GM08714 (cell line): Measurements from ENCODE around the gene TMA7.

Experiments
- H3K4me3 ChIP-seq: fragments of 200-500 bp; sonication (Bioruptor generic); 2 replicates; pipeline ENCODE4 v1.5.1; 2014; ENCODE audit warnings: mild to moderate bottlenecking, low read length, inconsistent platforms
- ZNF274 ChIP-seq: IDR thresholded peaks from 2 replicates; pipeline ENCODE4 v1.6.1; 2012; ENCODE audit warnings: mild to moderate bottlenecking, low read depth, low read length

The TMA7 gene

DNA sequence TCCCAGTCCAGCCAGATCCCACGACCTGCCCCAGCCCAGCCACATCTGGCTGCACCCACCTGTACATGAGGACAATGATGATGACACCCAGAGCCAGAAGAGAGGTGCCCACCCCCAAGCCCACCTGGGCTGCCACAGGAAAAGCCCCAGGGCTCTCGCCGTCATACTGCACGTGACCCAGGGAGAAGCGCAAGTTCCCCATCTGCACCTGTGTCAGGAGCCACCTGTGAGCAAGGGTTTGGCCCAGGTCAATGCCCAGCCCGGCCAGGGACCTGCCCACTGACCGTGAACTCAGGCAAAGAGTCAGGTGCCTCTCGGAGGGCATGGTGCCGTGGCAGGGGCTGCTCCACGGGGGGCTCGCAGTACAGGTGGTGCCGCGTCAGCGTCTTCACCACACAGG is 26.4 kb upstream of the TMA7 start:
- no peak for TF ChIP-seq ZNF274
- no peak overlapping the region for H3K4me3 ChIP-seq

DNA sequence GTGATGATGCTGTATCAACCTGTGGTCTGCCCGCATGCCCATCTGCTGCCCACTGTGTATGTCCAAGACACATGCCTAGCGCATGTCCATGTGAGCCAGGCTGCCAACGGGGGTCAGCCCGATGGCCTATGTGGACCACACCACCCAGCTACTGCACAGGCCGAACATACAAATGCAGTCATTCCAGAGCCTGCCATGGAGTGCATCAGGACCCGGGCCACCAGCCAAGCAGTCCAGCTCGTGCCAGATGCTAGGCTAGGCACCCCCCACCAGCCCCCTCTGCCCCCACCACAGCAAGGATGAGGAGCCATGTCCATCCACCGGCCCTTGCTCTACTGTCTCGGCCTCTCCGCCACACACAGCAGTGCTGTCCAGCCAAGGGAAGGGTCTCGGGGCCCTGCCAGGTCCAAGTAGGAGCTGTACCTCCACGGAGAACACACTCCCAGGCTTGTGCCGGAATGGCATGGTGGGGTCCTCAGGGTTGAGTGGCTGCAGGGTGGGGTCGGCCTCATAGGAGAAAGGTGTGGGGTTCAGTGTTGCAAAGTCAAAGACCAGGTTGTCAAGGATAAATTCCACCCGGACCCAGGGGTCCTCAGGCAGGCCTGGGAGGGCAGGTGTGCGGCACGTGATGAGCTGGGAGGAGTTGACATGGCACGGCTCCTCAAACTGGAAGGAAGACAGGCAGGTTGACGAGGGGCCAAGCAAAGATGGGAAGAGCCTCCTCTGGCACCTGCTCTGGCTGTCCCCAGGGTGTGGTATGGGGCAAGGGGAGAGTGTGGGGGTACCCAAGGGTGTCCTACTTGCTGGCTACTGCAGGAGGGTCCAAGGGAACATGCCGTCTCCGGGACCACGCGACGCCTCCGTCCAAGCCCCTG is 25.4 kb upstream of the TMA7 start:
- H3K4me3 ChIP-seq, result no peak overlapping the region
- TF ChIP-seq ZNF274, result no peak

DNA sequence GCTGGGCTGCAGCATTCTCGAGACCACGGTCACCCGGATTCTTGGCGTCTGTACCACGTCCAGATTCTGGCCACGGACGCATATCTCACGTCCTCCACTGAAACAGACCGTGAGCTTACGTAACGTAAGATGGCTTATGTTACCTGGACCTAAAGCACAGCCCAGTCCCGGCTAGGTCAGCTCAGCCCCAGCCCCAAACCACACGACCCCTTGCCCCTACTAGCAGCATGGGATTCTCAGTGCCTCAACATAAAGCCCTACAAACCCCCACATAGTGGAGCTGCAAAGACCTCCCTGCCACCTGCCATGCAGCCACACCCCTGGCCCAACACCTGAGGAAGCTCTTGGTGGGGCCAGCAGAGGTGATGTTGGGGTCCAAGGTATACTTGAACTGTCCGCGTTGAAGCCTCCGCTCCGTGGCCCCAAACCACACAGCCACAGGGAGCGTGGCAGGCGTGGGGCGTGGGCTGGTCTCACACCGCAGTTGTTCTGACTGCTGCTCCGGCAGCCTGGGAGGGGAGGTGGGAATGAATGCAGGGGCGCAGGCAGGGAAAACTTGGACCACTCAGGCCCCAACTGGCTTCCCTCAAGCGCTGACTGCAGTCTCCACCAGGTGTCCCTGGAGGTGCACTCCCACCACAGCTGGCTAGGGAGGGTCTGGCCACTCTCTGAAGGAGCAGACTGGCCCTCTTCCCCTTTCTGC is 24.7 kb upstream of the TMA7 start:
- no peak for TF ChIP-seq ZNF274
- H3K4me3 ChIP-seq, result no peak overlapping the region

DNA sequence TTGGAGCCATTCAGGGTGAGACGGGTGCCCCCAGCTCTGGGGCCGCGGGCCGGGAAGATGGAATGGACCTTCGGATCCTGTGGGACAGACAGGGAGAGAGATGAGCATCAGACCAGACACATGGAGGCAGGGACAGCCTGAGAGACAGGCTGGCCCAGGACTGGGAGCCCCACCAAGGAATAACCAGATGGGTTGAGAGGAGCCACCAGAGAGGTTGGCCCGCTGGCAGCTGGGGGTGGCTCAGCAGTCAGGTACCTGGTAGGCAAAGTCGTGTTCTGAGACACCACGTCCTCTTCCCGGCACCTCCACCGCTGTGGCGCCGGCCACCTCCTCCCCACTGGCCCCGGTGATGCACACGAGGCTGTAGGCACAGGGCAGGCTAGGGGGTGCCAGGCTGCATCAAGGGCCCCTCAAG is 24.0 kb upstream of the TMA7 start:
- no peak for TF ChIP-seq ZNF274
- no peak overlapping the region for H3K4me3 ChIP-seq

DNA sequence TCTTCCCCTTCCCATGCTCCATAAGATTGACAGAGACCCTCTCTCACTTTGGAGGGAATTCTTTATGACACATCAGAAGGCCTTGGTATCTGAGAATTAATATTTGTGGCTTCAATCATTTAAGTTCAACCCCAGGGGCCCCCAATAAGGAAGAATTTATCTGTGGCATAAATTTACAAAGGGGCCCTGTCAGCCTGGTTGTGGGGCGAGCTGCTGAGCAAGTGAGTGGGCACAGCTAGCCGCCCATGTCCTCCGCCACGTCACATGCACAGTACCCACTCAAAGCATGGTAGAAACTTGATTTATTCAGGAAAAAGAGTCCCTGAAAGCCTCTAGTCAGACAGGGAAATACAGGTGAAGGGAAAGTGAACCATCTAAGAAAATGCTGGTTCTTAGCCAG is 23.5 kb upstream of the TMA7 start:
- no peak overlapping the region for H3K4me3 ChIP-seq
- no peak for TF ChIP-seq ZNF274

DNA sequence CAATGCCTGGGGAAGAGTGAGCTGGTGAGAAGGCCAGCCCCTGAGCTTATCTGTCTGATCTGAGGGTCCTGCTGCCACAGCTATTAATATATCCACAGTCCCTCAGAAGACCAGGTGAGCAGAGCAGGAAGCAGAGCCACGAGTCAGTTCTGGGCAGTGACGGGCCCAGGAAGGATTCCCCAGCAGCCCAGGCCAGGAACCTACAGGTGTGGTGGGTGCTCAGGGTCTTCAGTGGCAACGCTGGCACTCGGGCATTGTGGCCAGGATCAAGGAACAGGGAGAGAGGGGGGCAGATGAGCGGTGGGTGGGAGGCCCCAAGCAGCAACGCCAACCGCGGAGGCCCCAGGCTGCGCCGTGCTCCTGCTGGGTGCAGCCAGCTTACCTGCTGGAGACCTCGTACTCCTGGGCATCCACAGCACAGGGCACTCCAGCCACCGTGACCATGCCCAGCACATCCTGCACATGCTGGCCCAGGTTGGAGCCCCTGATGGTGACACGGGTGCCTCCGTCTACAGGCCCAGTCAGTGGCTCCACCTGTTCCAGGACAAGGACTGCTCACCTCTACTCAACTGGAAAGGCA is 22.4 kb upstream of the TMA7 start:
- H3K4me3 ChIP-seq, result no peak overlapping the region
- TF ChIP-seq ZNF274, result no peak

DNA sequence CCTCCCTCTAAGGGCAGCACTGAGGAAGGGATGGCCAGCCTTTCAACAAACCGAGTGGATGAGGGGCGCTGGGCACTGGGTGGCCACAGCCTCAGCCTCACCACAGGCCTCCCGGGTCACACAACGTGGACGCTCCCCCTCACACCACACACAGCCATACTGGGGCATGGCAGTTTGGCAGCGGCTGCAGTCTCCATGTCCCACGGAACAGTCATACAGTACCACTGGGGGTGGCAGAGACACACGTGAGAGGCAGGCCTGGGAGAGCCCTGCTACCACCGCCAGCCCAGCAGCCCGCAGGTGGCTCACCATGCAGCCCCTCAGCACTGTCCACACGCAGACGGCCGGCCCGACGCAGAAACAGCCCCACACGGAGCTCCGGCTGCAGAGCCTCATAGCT is 21.9 kb upstream of the TMA7 start:
- H3K4me3 ChIP-seq, result no peak overlapping the region
- no peak for TF ChIP-seq ZNF274

DNA sequence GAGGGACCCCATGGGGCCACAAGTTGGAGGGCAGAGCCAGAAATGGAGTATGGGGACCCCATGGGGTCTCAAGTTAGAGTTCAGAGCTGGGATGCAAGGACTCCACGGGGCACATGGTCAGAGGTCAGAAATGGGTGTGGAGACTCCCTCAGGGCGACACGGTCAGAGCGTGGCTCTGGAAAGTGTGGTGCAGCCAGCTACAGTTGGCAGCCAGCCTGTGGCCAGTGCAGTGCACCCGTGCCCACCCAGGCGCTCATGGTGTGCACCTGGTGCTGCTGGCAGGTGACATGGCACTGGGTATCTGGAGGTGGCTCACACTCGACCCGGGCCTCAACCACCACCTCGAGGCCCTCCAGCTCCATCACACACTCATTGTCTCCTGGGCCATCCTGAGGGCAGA is 21.4 kb upstream of the TMA7 start:
- no peak for TF ChIP-seq ZNF274
- H3K4me3 ChIP-seq, result no peak overlapping the region

DNA sequence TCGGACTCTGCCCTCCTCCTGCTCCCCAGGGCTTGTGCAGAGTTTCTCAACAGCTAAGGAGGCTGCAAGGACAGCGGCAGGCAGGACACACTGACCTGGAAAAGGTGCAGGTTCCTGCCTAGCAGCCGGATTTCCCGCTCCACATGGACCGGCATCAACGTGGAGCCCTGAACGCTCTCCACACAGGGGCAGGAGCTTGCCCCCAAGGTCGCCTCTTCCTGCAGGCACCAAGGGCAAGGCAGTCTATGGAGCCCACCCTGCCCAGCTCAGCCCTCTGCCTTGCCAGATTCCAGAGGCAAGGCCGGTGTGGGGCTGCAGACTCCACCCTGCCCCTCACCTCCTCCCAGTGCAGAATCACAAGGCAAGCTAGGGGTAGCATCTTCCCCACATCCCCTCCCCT is 20.9 kb upstream of the TMA7 start:
- TF ChIP-seq ZNF274, result no peak
- no peak overlapping the region for H3K4me3 ChIP-seq

DNA sequence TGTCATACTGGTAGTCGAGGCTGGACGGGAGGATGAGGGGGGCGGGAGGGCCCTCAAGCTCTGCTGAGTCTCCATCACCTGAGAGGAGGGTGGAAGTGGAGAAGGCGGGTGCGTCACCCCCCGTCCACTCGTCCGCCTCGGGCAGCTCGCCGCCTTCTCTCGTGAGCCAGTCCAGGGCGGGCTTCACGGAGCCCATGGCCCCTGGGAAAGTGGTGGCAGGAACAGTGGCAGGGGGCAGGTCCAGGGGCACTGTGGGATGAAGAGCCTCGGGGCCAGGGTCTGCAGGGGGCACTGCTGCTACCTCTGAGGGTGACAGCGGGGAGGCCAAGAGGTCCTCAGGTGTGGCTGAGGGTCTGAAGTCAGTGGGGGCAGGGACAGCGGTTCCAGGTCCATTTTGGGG is 20.5 kb upstream of the TMA7 start:
- no peak overlapping the region for H3K4me3 ChIP-seq
- TF ChIP-seq ZNF274, result no peak

DNA sequence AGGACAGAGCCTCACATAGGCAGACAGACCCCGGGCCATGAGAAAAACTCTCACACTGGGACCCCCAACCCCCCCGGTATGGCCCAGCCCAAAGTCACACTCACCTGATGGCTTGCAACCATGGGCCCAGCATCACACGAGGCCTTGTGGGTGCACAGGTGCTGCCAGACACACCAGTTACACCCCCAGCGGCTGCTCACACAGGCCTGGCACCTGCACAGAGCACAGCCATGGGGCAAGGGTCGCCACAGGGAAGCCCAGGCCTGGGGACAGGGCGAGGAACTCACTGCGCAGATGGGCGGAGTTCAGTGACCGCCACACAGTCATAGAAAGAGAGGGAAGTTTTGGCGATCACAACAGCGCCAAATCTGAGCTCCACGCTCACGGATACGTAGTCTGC is 19.5 kb upstream of the TMA7 start:
- TF ChIP-seq ZNF274, result no peak

DNA sequence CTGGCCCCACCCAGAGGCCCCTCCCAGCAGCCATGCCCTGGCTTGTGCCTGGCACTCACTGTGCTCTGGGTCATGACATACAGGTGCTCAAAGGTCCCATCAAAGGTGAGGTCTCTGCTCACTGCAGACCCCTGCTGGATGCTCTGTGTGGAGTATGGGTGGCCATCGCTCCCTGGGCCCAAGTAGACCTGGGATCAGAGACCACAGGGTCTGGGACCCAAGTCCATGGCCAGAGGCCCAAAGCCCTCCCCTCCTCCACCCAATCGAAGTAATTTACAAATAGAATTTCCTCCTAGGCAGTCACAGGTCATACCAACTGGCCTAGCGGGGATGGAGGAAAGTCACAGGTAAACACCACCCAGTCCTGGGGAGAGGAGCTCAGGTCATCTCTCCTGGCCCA is 17.8 kb upstream of the TMA7 start:
- no peak for TF ChIP-seq ZNF274
- H3K4me3 ChIP-seq, result no peak overlapping the region

More for the DNA sequence above, 19.5 kb upstream of the TMA7 start:
- no peak overlapping the region for H3K4me3 ChIP-seq

DNA sequence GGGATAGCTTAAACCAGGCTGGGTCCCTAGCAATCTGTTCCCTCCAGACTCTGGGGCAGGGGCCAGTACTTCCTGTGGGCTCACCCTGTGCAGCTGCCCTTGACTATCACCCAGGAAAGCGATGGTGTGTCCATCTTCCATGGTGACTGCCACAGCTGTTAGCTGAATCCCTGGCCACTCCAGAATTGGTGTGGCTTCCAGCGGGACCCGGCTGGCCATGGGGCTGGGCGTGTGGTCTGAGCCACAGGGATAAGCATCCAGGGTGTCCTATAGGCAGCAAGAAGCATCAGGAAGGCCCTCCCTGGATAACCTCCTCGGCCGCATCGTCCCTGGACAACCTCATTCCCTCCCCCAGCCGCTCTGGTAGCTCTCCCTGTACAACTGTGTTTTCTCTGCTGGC is 17.4 kb upstream of the TMA7 start:
- TF ChIP-seq ZNF274, result no peak

DNA sequence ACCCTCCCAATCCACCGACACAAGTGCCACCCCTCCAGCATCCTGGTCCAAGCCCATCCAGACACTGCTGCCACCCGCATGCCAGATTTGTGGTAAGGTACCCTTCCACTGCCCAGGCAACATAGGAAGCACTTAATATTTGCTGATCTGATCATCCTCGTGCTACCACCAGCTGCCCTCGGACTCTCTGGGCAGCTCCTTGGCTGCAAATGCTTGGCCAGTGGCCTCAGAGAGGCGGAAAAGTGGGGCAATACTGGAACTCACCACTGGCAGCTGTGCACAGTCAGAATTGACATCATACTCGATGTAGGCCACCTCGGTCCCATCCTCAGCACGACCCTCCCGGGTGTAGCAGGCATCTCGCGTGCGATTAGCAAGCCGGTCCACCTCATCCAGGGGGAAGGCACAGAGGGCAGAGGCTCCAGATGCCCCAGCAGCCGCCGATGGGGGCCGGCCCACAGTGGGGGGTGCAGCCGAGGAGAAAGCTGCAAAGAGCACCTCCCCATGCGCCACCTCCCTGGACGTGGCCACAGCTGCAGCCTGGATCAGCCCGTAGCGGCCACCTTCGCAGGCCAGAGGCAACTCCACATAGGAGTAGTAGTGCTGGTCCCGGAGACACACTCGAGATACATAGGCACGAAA is 16.7 kb upstream of the TMA7 start:
- H3K4me3 ChIP-seq, result no peak overlapping the region
- no peak for TF ChIP-seq ZNF274

More for the DNA sequence above, 17.4 kb upstream of the TMA7 start:
- no peak overlapping the region for H3K4me3 ChIP-seq

DNA sequence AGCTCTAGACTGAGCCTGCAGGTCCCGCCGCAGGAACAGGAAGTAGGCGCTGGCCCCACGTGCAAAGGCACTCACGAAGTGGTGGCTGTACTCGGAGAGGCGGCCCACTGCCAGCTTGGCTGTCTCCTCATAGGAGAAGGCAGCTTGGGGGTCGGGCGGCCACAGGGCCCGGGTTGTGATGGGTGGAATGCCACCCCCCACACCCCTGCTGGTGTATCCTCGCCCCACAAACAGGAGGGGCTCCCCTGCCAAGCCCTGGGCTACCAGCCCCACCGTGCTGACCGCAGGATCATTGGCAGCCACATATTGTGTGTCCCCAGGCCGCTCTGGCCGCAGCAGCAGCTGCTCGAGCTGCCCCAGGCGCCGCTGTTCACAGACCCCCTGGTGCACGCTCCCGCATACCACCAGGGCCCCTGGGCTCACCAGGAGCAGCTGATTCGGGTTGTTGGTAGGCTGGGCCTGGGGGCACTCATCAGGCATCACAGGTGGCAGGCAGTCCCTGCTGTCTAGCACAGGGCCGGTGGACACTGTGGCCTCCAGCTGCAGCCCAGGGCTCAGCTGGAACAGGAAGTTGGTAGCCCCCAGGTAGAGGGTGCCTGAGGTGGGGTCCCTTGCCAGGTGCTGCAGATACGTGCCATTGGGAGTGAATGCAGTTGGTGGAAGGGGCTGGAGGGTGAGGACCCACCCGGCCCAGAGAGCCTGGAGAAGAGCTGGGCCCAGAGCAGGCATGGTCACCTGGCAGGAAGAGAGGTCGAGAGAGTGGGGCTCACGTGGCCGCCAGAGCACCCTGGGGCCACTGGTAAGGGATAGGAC is 16.0 kb upstream of the TMA7 start:
- TF ChIP-seq ZNF274, result no peak
- H3K4me3 ChIP-seq, result no peak overlapping the region
